ENCODE data around the gene GLDC. TPM values are rescaled to one million over a fixed set of nuclear protein-coding genes. Genes with fewer than 3 reads are reported as not detected.

Gene GLDC
- total RNA-seq, 1 donor from 2014 or later, result 29.1 TPM

- Mint-ChIP-seq H3K4me1 (ENCODE audit: unreplicated experiment) (no peaks in the 10 kb centered on the region), H3K9me3 (ENCODE audit: unreplicated experiment) (no peaks in the 10 kb centered on the region), H3K27me3 (ENCODE audit: unreplicated experiment) (peaks cover 3% of the 10 kb centered on the region), H3K27ac (ENCODE audit: unreplicated experiment) (no peak overlapping the region), H3K4me3 (ENCODE audit: unreplicated experiment) (no peak overlapping the region), H3K36me3 (ENCODE audit: low read depth, unreplicated experiment) (no peaks in the 10 kb centered on the region)
- TF ChIP-seq CTCF (IDR thresholded peaks at IDR 0.05; ENCODE audit: unreplicated experiment), result no peak
- DNase-seq (ENCODE audit: low spot score), result no peak
Measured at GRCh38 chr9:6633378-6633777, 12.2 kb downstream of the GLDC start.

GRCh38 chr9:6632516-6633183 is 12.9 kb downstream of the GLDC start:
- Mint-ChIP-seq H3K4me1 (ENCODE audit: unreplicated experiment) (no peaks in the 10 kb centered on the region), H3K4me3 (ENCODE audit: unreplicated experiment) (no peak overlapping the region), H3K9me3 (ENCODE audit: unreplicated experiment) (no peaks in the 10 kb centered on the region), H3K27me3 (ENCODE audit: unreplicated experiment) (peaks cover 3% of the 10 kb centered on the region), H3K27ac (ENCODE audit: unreplicated experiment) (no peak overlapping the region), H3K36me3 (ENCODE audit: low read depth, unreplicated experiment) (no peaks in the 10 kb centered on the region)
- DNase-seq (ENCODE audit: low spot score), result no peak
- no peak for TF ChIP-seq CTCF (IDR thresholded peaks at IDR 0.05; ENCODE audit: unreplicated experiment)

GRCh38 chr9:6631207-6631512 is 14.4 kb downstream of the GLDC start:
- Mint-ChIP-seq H3K9me3 (ENCODE audit: unreplicated experiment) (no peaks in the 10 kb centered on the region), H3K27ac (ENCODE audit: unreplicated experiment) (no peak overlapping the region), H3K36me3 (ENCODE audit: low read depth, unreplicated experiment) (no peaks in the 10 kb centered on the region), H3K27me3 (ENCODE audit: unreplicated experiment) (peaks cover 2% of the 10 kb centered on the region), H3K4me1 (ENCODE audit: unreplicated experiment) (no peaks in the 10 kb centered on the region), H3K4me3 (ENCODE audit: unreplicated experiment) (no peak overlapping the region)
- DNase-seq (ENCODE audit: low spot score), result no peak
- no peak for TF ChIP-seq CTCF (IDR thresholded peaks at IDR 0.05; ENCODE audit: unreplicated experiment)

- H3K4me3 Mint-ChIP-seq (ENCODE audit: unreplicated experiment), result no peak overlapping the region
Measured at GRCh38 chr9:6630502-6631206, 14.9 kb downstream of the GLDC start.

More at GRCh38 chr9:6630502-6631206, 14.9 kb downstream of the GLDC start:
- Mint-ChIP-seq H3K27me3 (ENCODE audit: unreplicated experiment) (peaks cover 2% of the 10 kb centered on the region), H3K36me3 (ENCODE audit: low read depth, unreplicated experiment) (no peaks in the 10 kb centered on the region), H3K27ac (ENCODE audit: unreplicated experiment) (no peak overlapping the region), H3K4me1 (ENCODE audit: unreplicated experiment) (no peaks in the 10 kb centered on the region), H3K9me3 (ENCODE audit: unreplicated experiment) (no peaks in the 10 kb centered on the region)
- TF ChIP-seq CTCF (IDR thresholded peaks at IDR 0.05; ENCODE audit: unreplicated experiment), result no peak
- no peak for DNase-seq (ENCODE audit: low spot score)

Data from endothelial cell (in vitro differentiated cells).